Measurements from ENCODE around the gene EIF2AK3. TPM values are rescaled to one million over a fixed set of nuclear protein-coding genes. Genes with fewer than 3 reads are reported as not detected.

EIF2AK3 gene
- total and polyA plus RNA-seq, 5 donors from 2014 or later = 4.5 to 36.9 (median 7.2) TPM

- Mint-ChIP-seq H3K4me3 (no peak overlapping the region), H3K36me3 (peaks cover 3% of the 10 kb centered on the region), H3K9me3 (no peaks in the 10 kb centered on the region), H3K4me1 (no peaks in the 10 kb centered on the region), H3K27ac (no peak overlapping the region), H3K27me3 (no peaks in the 10 kb centered on the region)
- Histone ChIP-seq H3K27ac (ENCODE audit: insufficient read depth, low read length, poor library complexity, severe bottlenecking) (no peak overlapping the region), H3K9me3 (ENCODE audit: control insufficient read depth in 2 of 2, low read length in 2 of 2) (no peaks in the 10 kb centered on the region), H3K4me1 (ENCODE audit: control insufficient read depth, insufficient read depth, low read length, poor library complexity, severe bottlenecking) (no peaks in the 10 kb centered on the region), H3K4me3 (ENCODE audit: low read depth, low read length) (no peak overlapping the region), H3K36me3 (ENCODE audit: control insufficient read depth, insufficient read depth, low read length) (no peaks in the 10 kb centered on the region), H3K27me3 (ENCODE audit: control insufficient read depth, insufficient read depth, low read length) (no peaks in the 10 kb centered on the region)
- no peak for DNase-seq
- no peak for ATAC-seq (ENCODE audit: low read depth in 2 of 2)
These were observed 33.4 kb upstream of the EIF2AK3 start for GRCh38 chr2:88660622-88661021.

GRCh38 chr2:88659538-88659915 is 32.3 kb upstream of the EIF2AK3 start:
- no peak overlapping the region for H3K27ac Mint-ChIP-seq
- no peak overlapping the region for H3K4me3 Mint-ChIP-seq

GRCh38 chr2:88658881-88659537 is 31.7 kb upstream of the EIF2AK3 start:
- no peaks in the 10 kb centered on the region for H3K4me1 Mint-ChIP-seq
- ATAC-seq (ENCODE audit: low read depth in 2 of 2) = no peak
- peaks cover 6% of the 10 kb centered on the region for H3K27me3 Mint-ChIP-seq
- H3K4me3 Mint-ChIP-seq = no peak overlapping the region
- no peak for DNase-seq
- H3K9me3 Mint-ChIP-seq = no peaks in the 10 kb centered on the region
- Histone ChIP-seq H3K27me3 (ENCODE audit: control insufficient read depth, insufficient read depth, low read length) (no peaks in the 10 kb centered on the region), H3K27ac (ENCODE audit: insufficient read depth, low read length, poor library complexity, severe bottlenecking) (no peak overlapping the region), H3K36me3 (ENCODE audit: control insufficient read depth, insufficient read depth, low read length) (no peaks in the 10 kb centered on the region), H3K9me3 (ENCODE audit: control insufficient read depth in 2 of 2, low read length in 2 of 2) (no peaks in the 10 kb centered on the region), H3K4me3 (ENCODE audit: low read depth, low read length) (no peak overlapping the region), H3K4me1 (ENCODE audit: control insufficient read depth, insufficient read depth, low read length, poor library complexity, severe bottlenecking) (no peaks in the 10 kb centered on the region)
- no peak overlapping the region for H3K27ac Mint-ChIP-seq
- peaks cover 3% of the 10 kb centered on the region for H3K36me3 Mint-ChIP-seq

More at GRCh38 chr2:88659538-88659915, 32.3 kb upstream of the EIF2AK3 start:
- H3K9me3 ChIP-seq (ENCODE audit: control insufficient read depth in 2 of 2, low read length in 2 of 2) = no peaks in the 10 kb centered on the region
- no peaks in the 10 kb centered on the region for H3K27me3 ChIP-seq (ENCODE audit: control insufficient read depth, insufficient read depth, low read length)
- no peaks in the 10 kb centered on the region for H3K36me3 ChIP-seq (ENCODE audit: control insufficient read depth, insufficient read depth, low read length)
- Mint-ChIP-seq H3K9me3 (no peaks in the 10 kb centered on the region), H3K36me3 (peaks cover 3% of the 10 kb centered on the region), H3K4me1 (no peaks in the 10 kb centered on the region), H3K27me3 (peaks cover 5% of the 10 kb centered on the region)
- H3K4me3 ChIP-seq (ENCODE audit: low read depth, low read length) = no peak overlapping the region
- H3K27ac ChIP-seq (ENCODE audit: insufficient read depth, low read length, poor library complexity, severe bottlenecking) = no peak overlapping the region
- ATAC-seq (ENCODE audit: low read depth in 2 of 2) (no peak), DNase-seq (no peak)
- no peaks in the 10 kb centered on the region for H3K4me1 ChIP-seq (ENCODE audit: control insufficient read depth, insufficient read depth, low read length, poor library complexity, severe bottlenecking)

GRCh38 chr2:88658326-88658725 is 31.1 kb upstream of the EIF2AK3 start:
- no peak overlapping the region for H3K27ac ChIP-seq (ENCODE audit: insufficient read depth, low read length, poor library complexity, severe bottlenecking)
- peaks cover 9% of the 10 kb centered on the region for H3K27me3 Mint-ChIP-seq
- H3K36me3 Mint-ChIP-seq = peaks cover 3% of the 10 kb centered on the region
- no peaks in the 10 kb centered on the region for H3K4me1 ChIP-seq (ENCODE audit: control insufficient read depth, insufficient read depth, low read length, poor library complexity, severe bottlenecking)
- no peaks in the 10 kb centered on the region for H3K36me3 ChIP-seq (ENCODE audit: control insufficient read depth, insufficient read depth, low read length)
- H3K4me3 Mint-ChIP-seq = no peak overlapping the region
- H3K27me3 ChIP-seq (ENCODE audit: control insufficient read depth, insufficient read depth, low read length) = no peaks in the 10 kb centered on the region
- ATAC-seq (ENCODE audit: low read depth in 2 of 2) = no peak
- H3K27ac Mint-ChIP-seq = no peak overlapping the region
- DNase-seq = no peak
- no peaks in the 10 kb centered on the region for H3K9me3 ChIP-seq (ENCODE audit: control insufficient read depth in 2 of 2, low read length in 2 of 2)
- no peak overlapping the region for H3K4me3 ChIP-seq (ENCODE audit: low read depth, low read length)
- H3K9me3 Mint-ChIP-seq = no peaks in the 10 kb centered on the region
- H3K4me1 Mint-ChIP-seq = no peaks in the 10 kb centered on the region

- no peaks in the 10 kb centered on the region for H3K9me3 ChIP-seq (ENCODE audit: control insufficient read depth in 2 of 2, low read length in 2 of 2)
- no peaks in the 10 kb centered on the region for H3K27me3 ChIP-seq (ENCODE audit: control insufficient read depth, insufficient read depth, low read length)
- ATAC-seq (ENCODE audit: low read depth in 2 of 2) (no peak), DNase-seq (no peak)
- H3K36me3 ChIP-seq (ENCODE audit: control insufficient read depth, insufficient read depth, low read length) = no peaks in the 10 kb centered on the region
- H3K27ac ChIP-seq (ENCODE audit: insufficient read depth, low read length, poor library complexity, severe bottlenecking) = no peak overlapping the region
- Mint-ChIP-seq H3K36me3 (peaks cover 3% of the 10 kb centered on the region), H3K9me3 (no peaks in the 10 kb centered on the region), H3K4me3 (no peak overlapping the region), H3K27me3 (peaks cover 11% of the 10 kb centered on the region), H3K4me1 (no peaks in the 10 kb centered on the region), H3K27ac (no peak overlapping the region)
- no peak overlapping the region for H3K4me3 ChIP-seq (ENCODE audit: low read depth, low read length)
- H3K4me1 ChIP-seq (ENCODE audit: control insufficient read depth, insufficient read depth, low read length, poor library complexity, severe bottlenecking) = no peaks in the 10 kb centered on the region
These were observed 29.9 kb upstream of the EIF2AK3 start for GRCh38 chr2:88657131-88657530.

GRCh38 chr2:88656690-88657089 is 29.4 kb upstream of the EIF2AK3 start:
- ATAC-seq (ENCODE audit: low read depth in 2 of 2) = no peak
- Mint-ChIP-seq H3K27ac (no peak overlapping the region), H3K36me3 (peaks cover 3% of the 10 kb centered on the region), H3K27me3 (peaks cover 15% of the 10 kb centered on the region), H3K4me3 (no peak overlapping the region), H3K4me1 (peaks cover 0 to 2% (median 0%) of the 10 kb centered on the region in 4 donors), H3K9me3 (peaks cover 0 to 2% (median 0%) of the 10 kb centered on the region in 7 donors)
- H3K27me3 ChIP-seq (ENCODE audit: control insufficient read depth, insufficient read depth, low read length) = no peaks in the 10 kb centered on the region
- H3K36me3 ChIP-seq (ENCODE audit: control insufficient read depth, insufficient read depth, low read length) = no peaks in the 10 kb centered on the region
- no peaks in the 10 kb centered on the region for H3K9me3 ChIP-seq (ENCODE audit: control insufficient read depth in 2 of 2, low read length in 2 of 2)
- no peak overlapping the region for H3K27ac ChIP-seq (ENCODE audit: insufficient read depth, low read length, poor library complexity, severe bottlenecking)
- no peaks in the 10 kb centered on the region for H3K4me1 ChIP-seq (ENCODE audit: control insufficient read depth, insufficient read depth, low read length, poor library complexity, severe bottlenecking)
- no peak overlapping the region for H3K4me3 ChIP-seq (ENCODE audit: low read depth, low read length)
- DNase-seq = no peak

GRCh38 chr2:88654714-88655113 is 27.4 kb upstream of the EIF2AK3 start:
- peaks cover 0 to 2% (median 0%) of the 10 kb centered on the region in 4 donors for H3K4me1 Mint-ChIP-seq
- no peak overlapping the region for H3K27ac Mint-ChIP-seq
- no peak overlapping the region for H3K27ac ChIP-seq (ENCODE audit: insufficient read depth, low read length, poor library complexity, severe bottlenecking)
- H3K9me3 Mint-ChIP-seq = peaks cover 0 to 2% (median 0%) of the 10 kb centered on the region in 7 donors
- ATAC-seq (ENCODE audit: low read depth in 2 of 2) (no peak), DNase-seq (no peak)
- no peak overlapping the region for H3K4me3 Mint-ChIP-seq
- H3K4me3 ChIP-seq (ENCODE audit: low read depth, low read length) = no peak overlapping the region
- H3K27me3 Mint-ChIP-seq = peaks cover 15% of the 10 kb centered on the region
- H3K4me1 ChIP-seq (ENCODE audit: control insufficient read depth, insufficient read depth, low read length, poor library complexity, severe bottlenecking) = no peaks in the 10 kb centered on the region
- no peaks in the 10 kb centered on the region for H3K27me3 ChIP-seq (ENCODE audit: control insufficient read depth, insufficient read depth, low read length)
- no peaks in the 10 kb centered on the region for H3K36me3 Mint-ChIP-seq
- no peaks in the 10 kb centered on the region for H3K9me3 ChIP-seq (ENCODE audit: control insufficient read depth in 2 of 2, low read length in 2 of 2)
- no peaks in the 10 kb centered on the region for H3K36me3 ChIP-seq (ENCODE audit: control insufficient read depth, insufficient read depth, low read length)

GRCh38 chr2:88651646-88652045 is 24.4 kb upstream of the EIF2AK3 start:
- ATAC-seq (ENCODE audit: low read depth in 2 of 2) = no peak
- Mint-ChIP-seq H3K9me3 (peaks cover 0 to 2% (median 0%) of the 10 kb centered on the region in 7 donors), H3K4me3 (no peak overlapping the region), H3K36me3 (no peaks in the 10 kb centered on the region), H3K27ac (no peak overlapping the region), H3K27me3 (peaks cover 23% of the 10 kb centered on the region), H3K4me1 (peaks cover 0 to 2% (median 0%) of the 10 kb centered on the region in 4 donors)
- H3K27me3 ChIP-seq (ENCODE audit: control insufficient read depth, insufficient read depth, low read length) = no peaks in the 10 kb centered on the region
- no peaks in the 10 kb centered on the region for H3K4me1 ChIP-seq (ENCODE audit: control insufficient read depth, insufficient read depth, low read length, poor library complexity, severe bottlenecking)
- DNase-seq = no peak
- no peak overlapping the region for H3K4me3 ChIP-seq (ENCODE audit: low read depth, low read length)
- H3K27ac ChIP-seq (ENCODE audit: insufficient read depth, low read length, poor library complexity, severe bottlenecking) = no peak overlapping the region
- no peaks in the 10 kb centered on the region for H3K36me3 ChIP-seq (ENCODE audit: control insufficient read depth, insufficient read depth, low read length)
- H3K9me3 ChIP-seq (ENCODE audit: control insufficient read depth in 2 of 2, low read length in 2 of 2) = no peaks in the 10 kb centered on the region
